GM06990 (cell line): ENCODE results near the gene SCAMP3.

ENCODE experiments used
- DNase-seq: peaks from one replicate; pipeline ENCODE4 v3.0.0-alpha.2; 2011; ENCODE audit not compliant: insufficient read length; ENCODE audit errors: extremely low read depth
- H3K27me3 ChIP-seq: replicated peaks from 2 replicates; pipeline ENCODE4 v1.6.0; 2011; ENCODE audit warnings: low read length; ENCODE audit not compliant: control insufficient read depth, insufficient read depth
- H3K36me3 ChIP-seq: 2 replicates; pipeline ENCODE4 v1.5.1; 2011; ENCODE audit warnings: low read length; ENCODE audit not compliant: control insufficient read depth, insufficient read depth
- H3K4me3 ChIP-seq: replicated peaks from 2 replicates; pipeline ENCODE4 v1.5.1; 2011; ENCODE audit warnings: low read depth, mild to moderate bottlenecking, control low read depth, low read length
- CTCF ChIP-seq: IDR thresholded peaks from 2 replicates; pipeline ENCODE4 v1.5.1; 2011; ENCODE audit warnings: low read length, control low read depth, mild to moderate bottlenecking, inconsistent platforms; ENCODE audit not compliant: insufficient read depth, poor library complexity, severe bottlenecking

Gene SCAMP3

GRCh38 chr1:155287987-155288543 lies 25.9 kb upstream of the SCAMP3 start:
- Histone ChIP-seq H3K27me3 (no peaks in the 10 kb centered on the region), H3K4me3 (no peak overlapping the region), H3K36me3 (no peaks in the 10 kb centered on the region)
- DNase-seq, result no peak
- no peak for TF ChIP-seq CTCF

GRCh38 chr1:155286544-155286943 lies 24.4 kb upstream of the SCAMP3 start:
- Histone ChIP-seq H3K4me3 (no peak overlapping the region), H3K27me3 (no peaks in the 10 kb centered on the region), H3K36me3 (no peaks in the 10 kb centered on the region)
- no peak for TF ChIP-seq CTCF
- DNase-seq, result no peak

GRCh38 chr1:155285631-155286044 lies 23.5 kb upstream of the SCAMP3 start:
- TF ChIP-seq CTCF, result no peak
- no peaks in the 10 kb centered on the region for H3K27me3 ChIP-seq
- no peak overlapping the region for H3K4me3 ChIP-seq
- no peaks in the 10 kb centered on the region for H3K36me3 ChIP-seq
- no peak for DNase-seq

GRCh38 chr1:155285063-155285462 lies 22.9 kb upstream of the SCAMP3 start:
- no peak for TF ChIP-seq CTCF
- no peak for DNase-seq
- Histone ChIP-seq H3K4me3 (no peak overlapping the region), H3K36me3 (no peaks in the 10 kb centered on the region), H3K27me3 (no peaks in the 10 kb centered on the region)

DNA sequence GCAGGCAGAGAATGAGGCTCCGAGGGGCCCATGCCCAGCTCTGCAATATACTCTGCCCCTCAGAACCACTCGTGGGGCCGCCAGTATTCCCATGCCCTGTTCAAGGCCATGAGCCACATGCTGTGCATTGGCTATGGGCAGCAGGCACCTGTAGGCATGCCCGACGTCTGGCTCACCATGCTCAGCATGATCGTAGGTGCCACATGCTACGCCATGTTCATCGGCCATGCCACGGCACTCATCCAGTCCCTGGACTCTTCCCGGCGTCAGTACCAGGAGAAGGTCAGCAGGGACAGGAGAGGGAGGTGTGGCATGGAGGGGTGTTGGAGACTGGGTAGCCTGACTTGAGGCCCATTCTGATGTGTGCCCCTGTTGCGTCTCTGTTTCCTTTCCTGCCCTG lies 22.3 kb upstream of the SCAMP3 start:
- Histone ChIP-seq H3K4me3 (no peak overlapping the region), H3K36me3 (no peaks in the 10 kb centered on the region), H3K27me3 (no peaks in the 10 kb centered on the region)
- DNase-seq, result no peak
- no peak for TF ChIP-seq CTCF
